Right cardiac atrium (tissue), 5 donors: ENCODE results near the gene TAF3. TPM values are rescaled to one million over a fixed set of nuclear protein-coding genes. Genes with fewer than 3 reads are reported as not detected.
A peak's percentile ranks its signal among the peaks of the same experiment; 100 is the strongest.

Experiments
- ATAC-seq, 2 donors: fragments of 200-7000 bp; cut with Tn5 transposase; one replicate each; pipeline versions ENCODE4 v1.8.0 to v1.9.1; 2020; ENCODE audit warnings: moderate library complexity in 2 of 2, mild to moderate bottlenecking in 1 of 2
- DNase-seq, 3 donors: peaks; one replicate each; pipeline ENCODE4 v3.0.0-alpha.2; 2020
- H3K27ac ChIP-seq: one replicate; pipeline ENCODE4 v1.5.1; 2013; ENCODE audit warnings: mild to moderate bottlenecking, low read length, control low read depth, moderate library complexity
- H3K27me3 ChIP-seq: one replicate; pipeline ENCODE4 v1.6.1; 2013; ENCODE audit not compliant: control insufficient read depth, insufficient read depth
- H3K4me1 ChIP-seq: one replicate; pipeline ENCODE4 v1.6.1; 2013; ENCODE audit warnings: low read length; ENCODE audit not compliant: control insufficient read depth, insufficient read depth
- H3K4me3 ChIP-seq: one replicate; pipeline ENCODE4 v1.5.1; 2013; ENCODE audit warnings: low read length, control low read depth
- H3K9me3 ChIP-seq: one replicate; pipeline ENCODE4 v1.6.1; 2013; ENCODE audit warnings: low read length; ENCODE audit not compliant: control insufficient read depth
- WGBS: extraction: QIAGEN DNeasy Blood & Tissue Kit; methylation state at CpG from one replicate; pipeline ENCODE4 v1.1.7; 2013; 5-methylcytosine and 5-hydroxymethylcytosine counted together
- intact Hi-C, 4 donors: fragments of 100-400 bp; cut with DNase I; formaldehyde crosslinking; loops; one replicate each; pipeline versions ENCODE4 v1.11.0 to v1.14.0; 2022 to 2023
- polyA plus RNA-seq: library from polyadenylated mRNA; stranded (reverse); fragments of 200-250 nt; gene quantifications from one replicate; pipeline ENCODE4 v1.2.3, GENCODE V29; 2013
- total RNA-seq, 4 donors: library from RNA; stranded (reverse); fragmentation: NEBNext Ultra II Directional; extraction: Animal tissue kit (Norgen Biotek cat#: 25700); gene quantifications; one replicate each; pipeline ENCODE4 v1.2.1, GENCODE V29; 2021
- donor health status: healthy with polysubstance abuse.
- donor health status: DM: no; HTN: yes; CAD: no.
- donor health status: DM: no; HTN: no; CAD: no.
- donor health status: DM: no; HTN: yes; CAD: no; lungs with severe emphysema.
- donor health status: DM: yes; HTN: yes; CAD: no.

Gene TAF3
- total and polyA plus RNA-seq, 5 donors, result 4.7 to 11.3 (median 8.9) TPM

DNA sequence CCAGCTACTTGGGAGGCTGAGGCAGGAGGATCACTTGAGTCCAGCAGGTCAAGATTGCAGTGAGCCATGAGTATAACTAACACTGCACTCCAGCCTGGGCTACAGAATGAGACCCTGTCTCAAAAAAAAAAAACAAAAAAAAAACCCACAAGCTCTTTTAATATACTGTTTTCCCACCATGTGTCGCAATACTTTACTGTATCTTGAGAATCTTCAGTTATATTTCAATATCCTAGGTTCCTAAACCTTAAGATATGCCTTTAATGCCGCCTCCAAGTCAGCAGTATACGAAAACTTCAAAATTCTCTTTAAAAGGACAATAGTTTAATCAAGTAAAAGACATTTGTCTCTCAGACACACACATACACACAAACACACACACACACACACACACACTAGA is 62.8 kb downstream of the TAF3 start:
- ATAC-seq (no peak), DNase-seq (no peak)
- Histone ChIP-seq H3K9me3 (no peaks in the 10 kb centered on the region), H3K27ac (no peak overlapping the region), H3K4me3 (no peak overlapping the region), H3K27me3 (no peaks in the 10 kb centered on the region), H3K4me1 (no peaks in the 10 kb centered on the region)
- intact Hi-C loops, result no loop called here
- 98% methylated on average over 3 of the region's 3 CpGs for WGBS

DNA sequence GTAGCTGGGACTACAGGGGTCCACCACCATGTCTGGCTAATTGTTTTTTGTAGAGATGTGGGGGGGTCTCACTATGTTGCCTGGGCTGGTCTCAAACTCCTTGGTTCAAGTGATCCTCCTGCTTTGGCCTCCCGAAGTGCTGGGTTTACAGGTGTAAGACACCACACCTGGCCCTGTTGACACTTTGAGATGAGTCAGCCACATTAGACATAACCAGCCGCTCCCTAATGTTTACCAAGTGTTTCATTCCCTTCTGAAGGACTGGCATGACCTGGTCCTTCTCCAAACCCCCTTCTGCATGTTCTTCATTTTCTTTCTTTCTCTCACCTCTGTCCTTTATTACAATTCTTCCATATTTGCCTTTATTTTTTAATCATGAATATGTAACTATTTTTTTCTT is 67.8 kb downstream of the TAF3 start:
- no peak overlapping the region for H3K27ac ChIP-seq
- H3K27me3 ChIP-seq, result no peaks in the 10 kb centered on the region
- 93% methylated on average over 2 of the region's 2 CpGs for WGBS
- DNase-seq, result no peak
- H3K4me3 ChIP-seq, result no peak overlapping the region
- H3K4me1 ChIP-seq, result no peaks in the 10 kb centered on the region
- no peaks in the 10 kb centered on the region for H3K9me3 ChIP-seq
- intact Hi-C loops, result no loop called here
- no peak for ATAC-seq

DNA sequence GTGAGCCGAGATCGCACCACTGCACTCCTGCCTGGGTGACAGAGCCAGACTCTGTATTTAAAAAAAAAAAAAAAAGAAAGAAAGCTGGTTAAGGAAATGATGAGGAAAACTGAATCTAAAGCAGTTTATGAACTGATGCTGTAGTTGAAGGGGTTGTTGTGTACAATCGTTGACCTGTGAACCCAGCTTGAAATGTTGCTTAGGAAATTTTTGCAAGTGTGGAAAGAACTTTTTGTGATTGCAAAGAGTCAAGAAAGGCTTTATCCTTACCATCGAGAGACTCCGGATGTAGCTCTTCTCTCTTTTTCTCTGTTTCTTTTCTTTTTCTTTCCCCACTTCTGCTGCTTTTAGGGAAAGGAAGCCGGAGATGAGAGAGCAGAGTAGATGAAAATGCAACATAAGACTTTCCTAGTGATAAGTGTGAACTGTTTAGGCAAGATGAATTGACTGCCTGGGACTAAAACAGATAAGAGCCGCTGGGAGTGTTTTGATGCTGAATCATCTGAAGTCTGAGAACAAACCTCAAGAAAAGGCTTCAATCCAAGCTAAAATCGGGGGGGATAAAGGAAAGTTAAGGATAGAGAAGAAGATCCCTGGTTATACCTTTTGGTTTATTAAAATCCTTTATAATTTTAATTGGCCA is 69.0 kb downstream of the TAF3 start:
- no peaks in the 10 kb centered on the region for H3K27me3 ChIP-seq
- H3K27ac ChIP-seq, result no peak overlapping the region
- ATAC-seq (peak in 1 of 2 donors; percentile 63), DNase-seq (no peak)
- no peaks in the 10 kb centered on the region for H3K9me3 ChIP-seq
- intact Hi-C loops, result no loop called here
- no peak overlapping the region for H3K4me3 ChIP-seq
- 53% methylated on average over 8 of the region's 8 CpGs for WGBS
- H3K4me1 ChIP-seq, result no peaks in the 10 kb centered on the region

DNA sequence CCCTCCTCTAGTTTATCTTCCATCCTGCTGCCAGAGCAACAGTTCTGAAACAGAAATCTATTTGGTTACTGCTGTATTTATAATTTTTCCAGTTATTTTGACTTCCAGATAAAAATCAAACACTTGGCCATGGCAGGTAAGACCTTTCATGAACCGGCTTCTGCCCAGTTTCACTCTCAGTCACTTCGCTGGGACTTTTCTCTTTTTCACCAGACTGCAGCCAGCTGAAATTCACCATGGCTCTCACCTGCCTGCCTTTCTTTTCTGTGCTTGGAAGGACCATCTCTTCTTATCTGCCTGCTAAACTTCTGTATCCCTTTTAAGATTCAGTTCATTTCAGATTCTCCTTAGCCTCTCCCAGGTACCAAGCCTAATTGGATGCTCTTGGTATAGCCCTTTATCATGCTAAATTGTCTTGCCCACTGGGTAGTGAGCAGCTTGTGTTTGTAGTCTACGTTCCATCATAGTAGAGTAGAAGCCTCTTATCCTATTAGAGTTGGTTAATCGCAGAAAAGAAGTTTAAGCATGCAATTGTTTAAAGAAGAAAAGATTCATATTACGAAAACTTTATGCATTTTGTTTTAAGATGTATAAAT is 71.7 kb downstream of the TAF3 start:
- H3K27ac ChIP-seq, result no peak overlapping the region

DNA sequence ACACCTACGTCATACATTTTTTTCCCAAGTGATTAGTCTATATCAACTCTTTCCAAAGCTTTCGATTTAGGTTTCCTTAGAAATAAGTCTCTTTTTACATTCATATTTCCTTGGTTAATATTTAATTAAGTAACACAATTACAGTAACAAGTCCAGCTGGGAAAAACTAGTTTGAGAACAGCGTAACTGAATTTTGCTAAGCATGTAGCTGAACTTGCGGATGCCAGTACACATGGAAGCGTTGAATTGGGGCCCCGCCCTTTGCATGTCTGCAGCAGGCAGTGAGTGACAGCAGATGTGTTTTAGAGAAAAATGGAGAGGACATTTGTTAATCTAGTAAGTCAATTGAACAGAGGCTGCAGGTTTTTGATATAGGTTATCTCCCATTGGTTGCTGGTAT is 72.5 kb downstream of the TAF3 start:
- peaks cover 2% of the 10 kb centered on the region for H3K4me1 ChIP-seq
- ATAC-seq, result no peak
- H3K27me3 ChIP-seq, result no peaks in the 10 kb centered on the region
- DNase-seq, result no peak
- H3K4me3 ChIP-seq, result no peak overlapping the region
- 84% methylated on average over 6 of the region's 6 CpGs for WGBS
- intact Hi-C loops, result no loop called here
- no peaks in the 10 kb centered on the region for H3K9me3 ChIP-seq
- H3K27ac ChIP-seq, result no peak overlapping the region

More for the DNA sequence above, 71.7 kb downstream of the TAF3 start:
- H3K4me1 ChIP-seq, result no peaks in the 10 kb centered on the region
- intact Hi-C loops, result no loop called here
- 88% methylated on average over 5 of the region's 5 CpGs for WGBS
- no peak for ATAC-seq
- H3K9me3 ChIP-seq, result no peaks in the 10 kb centered on the region
- no peaks in the 10 kb centered on the region for H3K27me3 ChIP-seq
- DNase-seq, result no peak
- H3K4me3 ChIP-seq, result no peak overlapping the region

DNA sequence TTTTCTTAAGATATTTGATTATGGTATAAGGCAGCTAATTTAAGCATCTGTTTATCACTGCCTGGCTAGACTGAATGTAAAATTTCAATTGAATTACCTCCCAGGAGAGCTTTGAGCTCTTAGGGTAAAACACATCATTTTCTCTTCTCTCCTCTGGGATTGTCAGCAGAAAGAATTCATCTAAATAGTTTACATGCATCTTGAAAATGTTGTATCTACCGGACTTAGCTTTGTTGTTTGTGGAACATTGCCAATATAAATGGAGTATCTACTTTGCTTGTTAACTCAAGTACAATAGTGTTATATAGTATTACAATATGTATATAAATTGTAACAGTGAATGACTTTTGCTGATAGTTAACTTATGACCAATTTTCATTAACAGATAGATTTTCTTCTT is 73.3 kb downstream of the TAF3 start:
- peaks cover 2% of the 10 kb centered on the region for H3K4me1 ChIP-seq
- H3K9me3 ChIP-seq, result no peaks in the 10 kb centered on the region
- 38% methylated on average over 1 of the region's 1 CpG for WGBS
- no peak overlapping the region for H3K27ac ChIP-seq
- DNase-seq, result no peak
- no peak overlapping the region for H3K4me3 ChIP-seq
- no peaks in the 10 kb centered on the region for H3K27me3 ChIP-seq
- intact Hi-C loops, result no loop called here
- ATAC-seq, result no peak

DNA sequence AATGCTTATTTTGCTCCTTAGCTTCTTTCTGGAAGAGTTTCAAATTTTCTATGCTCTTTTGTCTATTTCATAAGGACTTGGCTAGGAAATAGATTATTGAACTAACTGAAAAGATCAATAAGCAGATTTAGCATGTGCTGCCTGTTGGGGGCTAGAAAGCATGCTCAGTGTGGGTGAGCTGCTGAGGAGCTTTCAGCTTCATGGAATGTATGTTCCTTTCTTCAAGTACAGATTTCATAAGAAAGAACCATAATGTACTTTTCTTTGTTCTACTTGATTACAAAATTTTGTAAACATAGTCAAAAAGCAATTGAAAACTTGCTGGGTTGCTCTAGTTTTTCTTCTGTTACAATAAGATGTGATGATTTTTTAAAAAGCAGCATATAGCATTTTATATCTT is 73.8 kb downstream of the TAF3 start:
- DNase-seq (no peak), ATAC-seq (no peak)
- Histone ChIP-seq H3K4me1 (peaks cover 2% of the 10 kb centered on the region), H3K27ac (no peak overlapping the region), H3K9me3 (no peaks in the 10 kb centered on the region), H3K4me3 (no peak overlapping the region), H3K27me3 (no peaks in the 10 kb centered on the region)
- intact Hi-C loops, result no loop called here

DNA sequence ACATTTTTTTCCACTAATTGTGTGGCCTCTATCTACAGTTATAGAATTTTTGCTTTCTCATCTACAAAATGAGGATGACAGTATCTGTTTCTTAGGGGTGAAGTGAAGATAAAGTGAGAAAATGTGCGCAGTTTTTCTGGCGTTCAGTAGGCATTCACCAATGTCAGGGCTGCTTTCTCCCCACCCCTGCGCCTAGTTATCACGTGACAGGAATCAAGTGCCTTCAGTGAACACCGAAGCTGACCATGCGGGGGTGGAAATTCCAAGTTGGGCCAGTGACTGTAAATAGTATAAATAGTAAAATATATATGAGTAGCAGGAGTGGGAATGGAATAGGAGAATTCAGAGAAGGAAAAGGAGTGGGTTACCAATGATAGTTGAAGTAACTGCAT is 77.4 kb downstream of the TAF3 start:
- no peak for ATAC-seq
- H3K9me3 ChIP-seq, result no peaks in the 10 kb centered on the region
- intact Hi-C loops, result no loop called here
- peaks cover 2% of the 10 kb centered on the region for H3K4me1 ChIP-seq
- H3K27ac ChIP-seq, result no peak overlapping the region
- 63% methylated on average over 6 of the region's 6 CpGs for WGBS
- no peaks in the 10 kb centered on the region for H3K27me3 ChIP-seq
- no peak overlapping the region for H3K4me3 ChIP-seq
- no peak for DNase-seq

DNA sequence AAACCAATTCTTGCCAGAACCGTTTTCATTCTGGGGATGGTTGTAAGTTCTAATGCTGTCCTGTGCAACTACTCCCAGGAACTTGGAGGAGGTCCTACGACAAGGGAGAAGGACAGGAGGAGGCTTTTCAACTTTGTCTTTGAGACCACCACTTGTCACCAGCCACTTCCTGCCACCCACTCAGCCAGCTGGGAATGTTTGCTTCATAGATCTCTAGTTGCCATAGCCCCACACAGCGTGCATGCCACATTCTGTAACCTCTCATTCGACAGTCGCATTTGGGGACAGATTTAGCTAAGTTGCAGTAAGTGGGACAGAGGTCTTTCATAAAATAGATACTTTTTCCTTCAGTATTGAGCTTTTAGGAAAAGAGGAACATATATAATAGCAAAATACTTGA is 78.0 kb downstream of the TAF3 start:
- no peaks in the 10 kb centered on the region for H3K9me3 ChIP-seq
- no peak overlapping the region for H3K4me3 ChIP-seq
- DNase-seq, result no peak
- WGBS, result 86% methylated on average over 5 of the region's 5 CpGs
- H3K27me3 ChIP-seq, result no peaks in the 10 kb centered on the region
- intact Hi-C loops, result no loop called here
- H3K27ac ChIP-seq, result no peak overlapping the region
- ATAC-seq, result no peak
- peaks cover 2% of the 10 kb centered on the region for H3K4me1 ChIP-seq

DNA sequence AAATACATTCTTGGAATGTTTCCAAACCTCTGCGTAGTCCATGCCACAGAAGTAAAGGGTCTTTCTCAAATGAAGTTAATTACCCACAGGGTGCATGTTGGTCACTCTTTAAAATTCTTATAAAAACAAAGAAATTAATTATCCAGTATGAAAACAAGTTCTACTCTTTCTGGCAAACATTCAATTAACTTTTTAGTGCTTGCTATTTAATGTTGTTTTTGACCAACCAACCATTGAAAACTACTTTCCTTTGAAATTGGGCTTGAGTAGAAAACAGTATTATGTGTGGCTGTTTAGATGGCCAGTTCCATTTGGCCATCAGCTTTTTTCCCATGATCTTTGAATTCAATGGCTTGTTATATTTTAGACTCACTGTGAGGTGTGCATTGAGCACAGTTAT is 83.0 kb downstream of the TAF3 start:
- no peak overlapping the region for H3K4me3 ChIP-seq
- H3K9me3 ChIP-seq, result no peaks in the 10 kb centered on the region
- WGBS, result 99% methylated on average over 1 of the region's 1 CpG
- intact Hi-C loops, result no loop called here
- ATAC-seq (no peak), DNase-seq (no peak)
- H3K4me1 ChIP-seq, result no peaks in the 10 kb centered on the region
- H3K27me3 ChIP-seq, result no peaks in the 10 kb centered on the region
- no peak overlapping the region for H3K27ac ChIP-seq

DNA sequence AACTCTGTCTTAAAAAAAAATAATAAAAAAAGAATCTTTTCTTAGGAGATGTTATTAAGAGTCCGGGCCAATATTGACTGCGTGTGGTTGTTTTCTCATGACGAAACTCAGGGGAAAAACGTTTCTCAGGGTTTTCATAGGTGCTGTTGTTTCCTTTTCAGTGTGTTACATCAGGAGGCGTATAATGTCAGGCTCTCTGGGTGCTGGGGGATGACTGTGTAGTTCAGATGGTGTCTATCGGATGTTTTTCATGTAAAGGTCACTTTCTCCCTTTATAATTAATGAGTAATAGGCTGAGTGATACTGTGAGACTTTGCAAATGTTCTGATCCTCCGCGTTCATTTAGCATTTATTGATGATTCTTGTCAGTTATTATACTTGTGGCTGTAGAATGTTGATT is 84.1 kb downstream of the TAF3 start:
- intact Hi-C loops, result no loop called here
- Histone ChIP-seq H3K27ac (no peak overlapping the region), H3K4me3 (no peak overlapping the region), H3K4me1 (peaks cover 1% of the 10 kb centered on the region), H3K27me3 (no peaks in the 10 kb centered on the region), H3K9me3 (no peaks in the 10 kb centered on the region)
- DNase-seq (no peak), ATAC-seq (no peak)
- 87% methylated on average over 8 of the region's 8 CpGs for WGBS

DNA sequence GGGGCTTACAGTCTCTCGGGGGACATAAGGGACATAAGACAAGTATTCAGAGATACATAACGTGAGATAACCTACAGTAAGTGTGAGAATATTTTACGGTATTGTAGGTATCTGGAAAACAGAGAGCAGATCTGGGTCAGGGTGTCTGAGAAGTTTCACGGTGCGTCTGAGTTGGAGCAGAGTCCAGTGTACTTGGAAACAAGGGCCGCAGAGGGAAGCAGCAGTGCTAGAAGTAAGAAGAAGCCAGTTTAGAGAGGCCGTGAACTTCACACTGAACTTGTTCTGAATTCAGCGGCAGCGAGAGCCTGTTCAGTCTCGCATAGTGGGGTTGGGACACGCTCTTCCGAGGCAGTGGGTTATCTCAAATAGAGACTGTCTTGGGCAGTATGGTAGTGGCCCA is 85.5 kb downstream of the TAF3 start:
- intact Hi-C loops, result no loop called here
- Histone ChIP-seq H3K9me3 (no peaks in the 10 kb centered on the region), H3K27ac (no peak overlapping the region), H3K4me1 (peaks cover 1% of the 10 kb centered on the region), H3K27me3 (no peaks in the 10 kb centered on the region), H3K4me3 (no peak overlapping the region)
- WGBS, result 91% methylated on average over 12 of the region's 12 CpGs
- ATAC-seq (no peak), DNase-seq (no peak)
